ENCODE results near the gene MBD3L2B. TPM values are rescaled to one million over a fixed set of nuclear protein-coding genes. Genes with fewer than 3 reads are reported as not detected.

The MBD3L2B gene
- total RNA-seq, 2 donors from 2014 or later, result not detected

- Histone ChIP-seq H3K27ac (no peak overlapping the region), H3K36me3 (replicated peaks in 1 of 2; ENCODE audit: insufficient read depth in 1 of 2, low read depth in 2 of 2) (no peaks in the 10 kb centered on the region), H3K4me3 (no peak overlapping the region), H3K4me1 (no peaks in the 10 kb centered on the region), H3K9me3 (no peaks in the 10 kb centered on the region), H3K27me3 (no peaks in the 10 kb centered on the region)
- 42 to 49% methylated on average over 4 of the region's 4 CpGs for WGBS, 2 donors
- TF ChIP-seq, protein P1, sequence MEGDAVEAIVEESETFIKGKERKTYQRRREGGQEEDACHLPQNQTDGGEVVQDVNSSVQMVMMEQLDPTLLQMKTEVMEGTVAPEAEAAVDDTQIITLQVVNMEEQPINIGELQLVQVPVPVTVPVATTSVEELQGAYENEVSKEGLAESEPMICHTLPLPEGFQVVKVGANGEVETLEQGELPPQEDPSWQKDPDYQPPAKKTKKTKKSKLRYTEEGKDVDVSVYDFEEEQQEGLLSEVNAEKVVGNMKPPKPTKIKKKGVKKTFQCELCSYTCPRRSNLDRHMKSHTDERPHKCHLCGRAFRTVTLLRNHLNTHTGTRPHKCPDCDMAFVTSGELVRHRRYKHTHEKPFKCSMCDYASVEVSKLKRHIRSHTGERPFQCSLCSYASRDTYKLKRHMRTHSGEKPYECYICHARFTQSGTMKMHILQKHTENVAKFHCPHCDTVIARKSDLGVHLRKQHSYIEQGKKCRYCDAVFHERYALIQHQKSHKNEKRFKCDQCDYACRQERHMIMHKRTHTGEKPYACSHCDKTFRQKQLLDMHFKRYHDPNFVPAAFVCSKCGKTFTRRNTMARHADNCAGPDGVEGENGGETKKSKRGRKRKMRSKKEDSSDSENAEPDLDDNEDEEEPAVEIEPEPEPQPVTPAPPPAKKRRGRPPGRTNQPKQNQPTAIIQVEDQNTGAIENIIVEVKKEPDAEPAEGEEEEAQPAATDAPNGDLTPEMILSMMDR (IDR thresholded peaks at IDR 0.05), result no peak
- TF ChIP-seq POLR2A (IDR thresholded peaks at IDR 0.05), result no peak
- ATAC-seq, result no peak
- intact Hi-C loops (cut with DNase I), result no loop called here
- DNase-seq, result no peak
These were observed 7.6 kb downstream of the MBD3L2B start for GRCh38 chr19:7013678-7014077.

DNA sequence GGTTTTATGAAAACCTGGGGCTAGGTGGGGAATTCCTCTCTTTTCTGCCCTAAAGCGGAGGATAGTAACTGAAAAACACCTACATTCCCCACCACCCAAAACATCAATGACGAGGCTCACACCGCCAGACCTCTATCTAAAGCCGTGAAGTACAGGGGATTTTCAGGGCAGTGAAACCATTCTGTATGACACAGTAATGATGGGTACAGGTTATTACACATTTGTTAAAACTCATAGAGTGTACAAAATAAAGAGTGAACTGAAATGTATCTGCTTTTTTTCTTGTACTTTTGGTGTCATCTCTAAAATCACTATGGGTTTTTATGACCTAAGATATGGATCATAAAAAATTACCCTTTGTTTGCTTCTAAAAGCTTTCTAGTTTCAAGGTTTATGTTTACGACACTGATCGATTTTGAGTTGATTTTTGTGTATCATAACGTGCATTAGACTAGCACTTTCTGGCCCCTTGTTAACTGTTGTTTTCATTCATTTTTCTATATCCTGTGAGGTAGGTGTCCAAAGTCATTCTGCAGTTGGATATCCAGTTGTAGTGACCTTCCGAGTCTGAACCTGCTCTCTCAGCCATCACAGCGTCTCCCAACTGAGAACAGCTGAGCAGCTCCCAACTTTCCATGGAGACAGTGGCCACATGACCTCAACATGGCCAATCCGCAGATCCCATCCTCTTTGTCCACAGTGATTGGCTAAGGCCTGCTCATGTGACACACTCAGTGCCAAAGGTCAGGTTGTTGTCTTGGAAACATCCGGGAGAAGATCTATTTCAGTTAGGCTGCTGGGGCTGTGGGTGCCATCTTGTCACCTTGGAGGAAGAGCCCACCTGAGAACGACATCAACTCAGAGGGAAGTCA, 10.3 kb downstream of the MBD3L2B start:
- Histone ChIP-seq H3K4me3 (no peak overlapping the region), H3K4me1 (no peaks in the 10 kb centered on the region), H3K27me3 (no peaks in the 10 kb centered on the region), H3K9me3 (no peaks in the 10 kb centered on the region), H3K36me3 (replicated peaks in 1 of 2; ENCODE audit: insufficient read depth in 1 of 2, low read depth in 2 of 2) (no peaks in the 10 kb centered on the region), H3K27ac (no peak overlapping the region)
- intact Hi-C loops (cut with DNase I), result no loop called here
- no peak for ATAC-seq
- WGBS, 2 donors, result 67 to 76% methylated on average over 11 to 12 of the region's 12 CpGs
- TF ChIP-seq POLR2A (IDR thresholded peaks at IDR 0.05), result no peak
- TF ChIP-seq, protein P1 (IDR thresholded peaks at IDR 0.05), result no peak
- no peak for DNase-seq

DNA sequence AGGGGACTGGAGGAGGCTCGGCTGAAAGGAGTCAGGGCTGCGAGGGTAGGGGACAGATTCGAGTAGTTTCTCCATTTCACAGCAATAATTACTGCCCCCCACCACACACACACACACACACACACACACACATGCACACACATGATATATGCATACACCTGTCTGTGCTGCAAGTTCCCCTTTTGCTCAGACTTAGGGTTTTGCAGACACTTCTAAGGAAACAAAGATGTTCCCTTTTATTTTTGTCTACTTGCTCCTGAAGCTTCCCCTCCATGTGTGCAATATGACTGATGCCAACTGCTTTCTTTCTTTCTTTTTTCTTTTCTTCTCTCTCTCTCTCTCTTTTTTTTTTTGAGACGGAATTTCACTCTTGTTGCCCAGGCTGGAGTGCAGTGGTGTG, 13.4 kb downstream of the MBD3L2B start:
- 45 to 48% methylated on average over 4 of the region's 4 CpGs for WGBS, 2 donors
- H3K9me3 ChIP-seq, result no peaks in the 10 kb centered on the region
- no peak for TF ChIP-seq POLR2A (IDR thresholded peaks at IDR 0.05)
- TF ChIP-seq, protein P1 (IDR thresholded peaks at IDR 0.05), result no peak
- no peaks in the 10 kb centered on the region for H3K4me1 ChIP-seq
- ATAC-seq (no peak), DNase-seq (no peak)
- no peaks in the 10 kb centered on the region for H3K27me3 ChIP-seq
- no peak overlapping the region for H3K27ac ChIP-seq
- no peak overlapping the region for H3K4me3 ChIP-seq
- intact Hi-C loops (cut with DNase I), result no loop called here
- no peaks in the 10 kb centered on the region for H3K36me3 ChIP-seq (replicated peaks in 1 of 2; ENCODE audit: insufficient read depth in 1 of 2, low read depth in 2 of 2)

DNA sequence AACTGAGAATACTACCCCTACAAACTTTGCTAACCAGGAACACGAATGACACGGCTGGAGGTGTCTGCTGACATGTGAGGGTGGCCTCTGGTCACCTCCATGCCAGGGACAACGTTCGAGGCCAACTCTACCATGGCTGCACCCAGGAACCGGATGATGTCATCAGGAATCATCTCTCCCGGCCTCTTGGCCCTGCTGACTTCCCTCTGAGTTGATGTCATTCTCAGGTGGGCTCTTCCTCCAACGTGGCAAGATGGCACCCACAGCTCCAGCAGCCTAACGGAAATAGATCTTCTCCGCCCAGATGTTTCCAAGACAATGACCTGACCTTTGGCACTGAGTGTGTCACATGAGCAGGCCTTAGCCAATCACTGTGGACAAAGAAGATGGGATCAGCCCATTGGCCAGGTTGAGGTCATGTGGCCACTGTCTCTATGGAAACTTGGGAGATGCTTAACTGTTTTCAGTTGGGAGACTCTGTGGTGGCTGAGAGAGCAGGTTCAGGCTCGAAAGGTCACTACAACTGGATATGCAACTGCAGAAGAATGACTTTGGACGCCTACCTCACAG, 15.0 kb downstream of the MBD3L2B start:
- Histone ChIP-seq H3K36me3 (replicated peaks in 1 of 2; ENCODE audit: insufficient read depth in 1 of 2, low read depth in 2 of 2) (no peaks in the 10 kb centered on the region), H3K9me3 (no peaks in the 10 kb centered on the region), H3K27ac (no peak overlapping the region), H3K4me3 (no peak overlapping the region), H3K27me3 (no peaks in the 10 kb centered on the region), H3K4me1 (no peaks in the 10 kb centered on the region)
- 61 to 72% methylated on average over 7 to 11 of the region's 11 CpGs for WGBS, 2 donors
- TF ChIP-seq, protein P1 (IDR thresholded peaks at IDR 0.05), result no peak
- TF ChIP-seq POLR2A (IDR thresholded peaks at IDR 0.05), result no peak
- ATAC-seq, result no peak
- intact Hi-C loops (cut with DNase I), result no loop called here
- no peak for DNase-seq

Measured in body of pancreas (tissue), 4 donors.